Stimulated activated CD4-positive, alpha-beta T cell treated with anti-CD3 and anti-CD28 coated beads, Interleukin-1b, Interleukin-23, amount 100 ng/mL, for 1 hour (primary cell): Measurements from ENCODE around the gene RUNX1.

Experiments
- DNase-seq, 2 donors: peaks; one replicate each; pipeline ENCODE4 v3.0.0-alpha.2; 2020; ENCODE audit warnings: low read depth in 2 of 2

RUNX1 gene

GRCh38 chr21:34788879-34789278, 260.2 kb downstream of the RUNX1 start:
- DNase-seq, result no peak

- no peak for DNase-seq
Measured at GRCh38 chr21:34783815-34784214, 265.3 kb downstream of the RUNX1 start.

GRCh38 chr21:34782506-34783360, 266.4 kb downstream of the RUNX1 start:
- DNase-seq, result no peak

- DNase-seq, result no peak
Measured at GRCh38 chr21:34781526-34781925, 267.6 kb downstream of the RUNX1 start.

GRCh38 chr21:34779860-34780259, 269.2 kb downstream of the RUNX1 start:
- no peak for DNase-seq

GRCh38 chr21:34775793-34776192, 273.3 kb downstream of the RUNX1 start:
- DNase-seq, result no peak

GRCh38 chr21:34774750-34775149, 274.4 kb downstream of the RUNX1 start:
- DNase-seq, result no peak

- no peak for DNase-seq
Measured at GRCh38 chr21:34771512-34772028, 277.5 kb downstream of the RUNX1 start.

- DNase-seq, result no peak
Measured at GRCh38 chr21:34770576-34770975, 278.5 kb downstream of the RUNX1 start.

GRCh38 chr21:34768326-34768725, 280.8 kb downstream of the RUNX1 start:
- no peak for DNase-seq

- no peak for DNase-seq
Measured at GRCh38 chr21:34766862-34767261, 282.2 kb downstream of the RUNX1 start.

- no peak for DNase-seq
Measured at GRCh38 chr21:34765619-34766018, 283.5 kb downstream of the RUNX1 start.

- DNase-seq, result no peak
Measured at GRCh38 chr21:34764715-34765284, 284.3 kb downstream of the RUNX1 start.

- no peak for DNase-seq
Measured at GRCh38 chr21:34762786-34763185, 286.3 kb downstream of the RUNX1 start.

GRCh38 chr21:34761758-34762330, 287.3 kb downstream of the RUNX1 start:
- no peak for DNase-seq

GRCh38 chr21:34754690-34755647, 294.1 kb downstream of the RUNX1 start:
- DNase-seq, result no peak

GRCh38 chr21:34748862-34749261, 300.2 kb downstream of the RUNX1 start:
- DNase-seq, result no peak

GRCh38 chr21:34745557-34746255, 303.4 kb downstream of the RUNX1 start:
- peak in 1 of 2 donors; percentile 10 for DNase-seq

- DNase-seq, result no peak
Measured at GRCh38 chr21:34744801-34745200, 304.3 kb downstream of the RUNX1 start.

- no peak for DNase-seq
Measured at GRCh38 chr21:34743831-34744230, 305.3 kb downstream of the RUNX1 start.

GRCh38 chr21:34743285-34743684, 305.8 kb downstream of the RUNX1 start:
- no peak for DNase-seq
